GM23338 (cell line): ENCODE measurements around the gene SLC25A29.

Source experiments
- CREB1 ChIP-seq: fragments of 250-450 bp; sonication (Bioruptor Pico); IDR thresholded peaks from 2 replicates; pipeline ENCODE4 v1.5.0; 2020; ENCODE audit warnings: low read depth, mild to moderate bottlenecking, moderate library complexity
- EZH2 ChIP-seq: fragments of 200-600 bp; sonication (generic); IDR thresholded peaks from one replicate; pipeline ENCODE4 v1.8.0; 2017; ENCODE audit warnings: antibody characterized with exemption, mild to moderate bottlenecking, low read depth; ENCODE audit not compliant: unreplicated experiment
- EZH2phosphoT487 ChIP-seq: fragments of 200-600 bp; sonication (generic); IDR thresholded peaks from one replicate; pipeline ENCODE4 v1.8.1; 2018; ENCODE audit warnings: antibody characterized with exemption; ENCODE audit not compliant: unreplicated experiment
- JUNB ChIP-seq: IDR thresholded peaks from one replicate; pipeline ENCODE4 v1.6.1; 2016; ENCODE audit warnings: antibody characterized with exemption; ENCODE audit not compliant: unreplicated experiment
- POLR2AphosphoS5 ChIP-seq: IDR thresholded peaks from 2 replicates; pipeline ENCODE4 v1.6.1; 2016; ENCODE audit warnings: antibody characterized with exemption, low read depth
- REST ChIP-seq: IDR thresholded peaks from one replicate; pipeline ENCODE4 v1.6.1; 2018; ENCODE audit warnings: antibody characterized with exemption; ENCODE audit not compliant: unreplicated experiment
- TF ChIP-seq, protein P1 (sequence below), 2 experiments: fragments of 200-600 bp in 1 of 2; sonication (generic) in 1 of 2; conservative IDR thresholded peaks; 2 replicates each; pipeline versions ENCODE4 v1.5.1 to v1.6.1; 2016 to 2017; ENCODE audit warnings: antibody characterized with exemption in 2 of 2, low read depth in 2 of 2, mild to moderate bottlenecking in 2 of 2, moderate library complexity in 1 of 2

- TF ChIP-seq, protein P1, sequence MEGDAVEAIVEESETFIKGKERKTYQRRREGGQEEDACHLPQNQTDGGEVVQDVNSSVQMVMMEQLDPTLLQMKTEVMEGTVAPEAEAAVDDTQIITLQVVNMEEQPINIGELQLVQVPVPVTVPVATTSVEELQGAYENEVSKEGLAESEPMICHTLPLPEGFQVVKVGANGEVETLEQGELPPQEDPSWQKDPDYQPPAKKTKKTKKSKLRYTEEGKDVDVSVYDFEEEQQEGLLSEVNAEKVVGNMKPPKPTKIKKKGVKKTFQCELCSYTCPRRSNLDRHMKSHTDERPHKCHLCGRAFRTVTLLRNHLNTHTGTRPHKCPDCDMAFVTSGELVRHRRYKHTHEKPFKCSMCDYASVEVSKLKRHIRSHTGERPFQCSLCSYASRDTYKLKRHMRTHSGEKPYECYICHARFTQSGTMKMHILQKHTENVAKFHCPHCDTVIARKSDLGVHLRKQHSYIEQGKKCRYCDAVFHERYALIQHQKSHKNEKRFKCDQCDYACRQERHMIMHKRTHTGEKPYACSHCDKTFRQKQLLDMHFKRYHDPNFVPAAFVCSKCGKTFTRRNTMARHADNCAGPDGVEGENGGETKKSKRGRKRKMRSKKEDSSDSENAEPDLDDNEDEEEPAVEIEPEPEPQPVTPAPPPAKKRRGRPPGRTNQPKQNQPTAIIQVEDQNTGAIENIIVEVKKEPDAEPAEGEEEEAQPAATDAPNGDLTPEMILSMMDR (conservative IDR thresholded peaks at IDR 0.05; ENCODE audit: low read depth in 2 of 2): no peak
- TF ChIP-seq REST: no peak
- no peak for TF ChIP-seq POLR2AphosphoS5
- TF ChIP-seq JUNB: no peak
- TF ChIP-seq EZH2: no peak
- no peak for TF ChIP-seq EZH2phosphoT487
- TF ChIP-seq CREB1 (CRISPR knock-in tag): no peak
Observed at GRCh38 chr14:100262545-100262944, 43.7 kb downstream of the SLC25A29 start.
